Measurements from ENCODE around the gene STIM1. TPM values are rescaled to one million over a fixed set of nuclear protein-coding genes. Genes with fewer than 3 reads are reported as not detected.

STIM1 gene
- total RNA-seq, 1 experiment from 2014 or later: 93.6 TPM

- intact Hi-C loops (cut with micrococcal nuclease; ENCODE audit: unreplicated experiment) (no loop called here), in situ Hi-C loops (cut with HindIII; ENCODE audit: low pct_unique_long_range_greater_than_20kb, low sequenced_read_pairs) (no loop called here)
- ATAC-seq: peak; percentile 54
Measured at GRCh38 chr11:3959015-3959902, 103.8 kb downstream of the STIM1 start.

GRCh38 chr11:3959903-3960265, 104.4 kb downstream of the STIM1 start:
- Histone ChIP-seq H3K27me3 (ENCODE audit: control insufficient read depth, insufficient read depth, low read length) (no peaks in the 10 kb centered on the region), H3K4me3 (ENCODE audit: low read depth in 2 of 2, low read length in 2 of 2) (no peak overlapping the region), H3K27ac (ENCODE audit: low read length) (no peak overlapping the region), H3K9me3 (ENCODE audit: control insufficient read depth, insufficient read depth, low read depth, low read length) (no peaks in the 10 kb centered on the region), H3K36me3 (ENCODE audit: control insufficient read depth, insufficient read depth, low read length) (no peaks in the 10 kb centered on the region), H3K4me1 (ENCODE audit: control insufficient read depth, insufficient read depth, low read length) (no peaks in the 10 kb centered on the region)
- DNase-seq (ENCODE audit: low read depth, low spot score) (no peak), ATAC-seq (no peak)
- CTCF ChIA-PET: no interaction called here
- in situ Hi-C loops (cut with HindIII; ENCODE audit: low pct_unique_long_range_greater_than_20kb, low sequenced_read_pairs) (loop anchor here (10.0 kb wide), 1 partner anchor 55 kb away; no protein-coding TSS in a partner anchor), intact Hi-C loops (cut with micrococcal nuclease; ENCODE audit: unreplicated experiment) (no loop called here)
- TF ChIP-seq TCF7L2 (IDR thresholded peaks at IDR 0.05; ENCODE audit: low read depth, low read length) (no peak), SIN3A (IDR thresholded peaks at IDR 0.05; ENCODE audit: borderline replicate concordance, insufficient read depth, low read depth, low read length) (no peak), CTCF (IDR thresholded peaks at IDR 0.05) (no peak), REST (IDR thresholded peaks at IDR 0.05; ENCODE audit: insufficient read depth in 1 of 2, low read depth in 2 of 2, low read length in 1 of 2) (no peak), POLR2AphosphoS5 (IDR thresholded peaks at IDR 0.05; ENCODE audit: low read depth, low read length) (no peak)
- POLR2A ChIA-PET: no interaction called here
- no TSS peak for BruUV-seq (replicated peaks)

More at GRCh38 chr11:3959015-3959902, 103.8 kb downstream of the STIM1 start:
- POLR2A ChIA-PET: no interaction called here
- no peaks in the 10 kb centered on the region for H3K9me3 ChIP-seq (ENCODE audit: control insufficient read depth, insufficient read depth, low read depth, low read length)
- H3K36me3 ChIP-seq (ENCODE audit: control insufficient read depth, insufficient read depth, low read length): no peaks in the 10 kb centered on the region
- no peak for DNase-seq (ENCODE audit: low read depth, low spot score)
- BruUV-seq (replicated peaks): no TSS peak
- no peaks in the 10 kb centered on the region for H3K27me3 ChIP-seq (ENCODE audit: control insufficient read depth, insufficient read depth, low read length)
- H3K4me1 ChIP-seq (ENCODE audit: control insufficient read depth, insufficient read depth, low read length): no peaks in the 10 kb centered on the region
- H3K27ac ChIP-seq (ENCODE audit: low read length): no peak overlapping the region
- CTCF ChIA-PET: no interaction called here
- no peak overlapping the region for H3K4me3 ChIP-seq (ENCODE audit: low read depth in 2 of 2, low read length in 2 of 2)
- TF ChIP-seq POLR2AphosphoS5 (IDR thresholded peaks at IDR 0.05; ENCODE audit: low read depth, low read length) (no peak), TCF7L2 (IDR thresholded peaks at IDR 0.05; ENCODE audit: low read depth, low read length) (no peak), CTCF (IDR thresholded peaks at IDR 0.05) (peak; percentile 58), REST (IDR thresholded peaks at IDR 0.05; ENCODE audit: insufficient read depth in 1 of 2, low read depth in 2 of 2, low read length in 1 of 2) (no peak), SIN3A (IDR thresholded peaks at IDR 0.05; ENCODE audit: borderline replicate concordance, insufficient read depth, low read depth, low read length) (no peak)

Data from Panc1 (cell line).